Measurements from ENCODE around the gene EXOSC5. TPM values are rescaled to one million over a fixed set of nuclear protein-coding genes. Genes with fewer than 3 reads are reported as not detected.

EXOSC5 gene
- total and polyA plus RNA-seq, 12 donors: 4.2 to 73.7 (median 26.6) TPM

- peak overlapping the region in 1 of 4 donors; percentile 38 for H3K4me3 ChIP-seq
- H3K36me3 ChIP-seq (replicated peaks in 1 of 2): peaks cover 0 to 28% of the 10 kb centered on the region in 2 donors
- TF ChIP-seq POLR2A (IDR thresholded peaks at IDR 0.05): no peak
- no peak for TF ChIP-seq CTCF (IDR thresholded peaks at IDR 0.05)
- peak overlapping the region in 3 of 5 donors; percentile 6 to 61 (median 54) for H3K27ac ChIP-seq
- H3K27me3 ChIP-seq: no peaks in the 10 kb centered on the region
- DNase-seq: no peak
- H3K9me3 ChIP-seq (replicated peaks in 1 of 3): no peaks in the 10 kb centered on the region
- intact Hi-C loops (cut with DNase I): loop anchor here in 1 of 2 donors (5.0 to 10.0 kb wide), 2 partner anchors 36 to 54 kb away; partner anchors contain the start of gene TMEM91
- 71 to 100% (median 76%) methylated on average over 1 of the region's 1 CpG for WGBS, 4 donors
- peaks cover 15 to 33% of the 10 kb centered on the region in 2 donors for H3K4me1 ChIP-seq (replicated peaks in 1 of 2)
Measured at GRCh38 chr19:41428481-41428859, 31.3 kb upstream of the EXOSC5 start.

- DNase-seq: peak in 6 of 7 donors; percentile 48 to 73 (median 64)
Measured at GRCh38 chr19:41427647-41428480, 30.7 kb upstream of the EXOSC5 start.

GRCh38 chr19:41426952-41427646 is 29.9 kb upstream of the EXOSC5 start, which contains the start of gene B3GNT8:
B3GNT8 (minus strand) TSS chr19:41427374; CDS start chr19:41426778, 596 bp downstream.
- H3K36me3 ChIP-seq (replicated peaks in 1 of 2): peaks cover 0 to 36% of the 10 kb centered on the region in 2 donors
- DNase-seq: peak; percentile 74 to 91 (median 85)
- peak within 1 kb of the TSS in 4 of 5 donors; percentile 6 to 61 (median 30) for H3K27ac ChIP-seq
- peak within 1 kb of the TSS in 2 of 4 donors; percentile 4 to 38 for H3K4me3 ChIP-seq
- intact Hi-C loops (cut with DNase I): loop anchor here in 1 of 2 donors (5.0 to 10.0 kb wide), 2 partner anchors 35 to 52 kb away; partner anchors contain the start of gene TMEM91
- H3K27me3 ChIP-seq: no peaks in the 10 kb centered on the region
- H3K9me3 ChIP-seq (replicated peaks in 1 of 3): no peaks in the 10 kb centered on the region
- H3K4me1 ChIP-seq (replicated peaks in 1 of 2): peaks cover 15 to 32% of the 10 kb centered on the region in 2 donors
- WGBS, 4 donors: 18 to 22% (median 20%) methylated on average over 14 to 19 of the region's 19 CpGs
- TF ChIP-seq CTCF (IDR thresholded peaks at IDR 0.05) (no peak), POLR2A (IDR thresholded peaks at IDR 0.05) (peak in 1 of 2 donors; percentile 57)

More at GRCh38 chr19:41427647-41428480, 30.7 kb upstream of the EXOSC5 start:
- Histone ChIP-seq H3K36me3 (replicated peaks in 1 of 2) (peaks cover 0 to 29% of the 10 kb centered on the region in 2 donors), H3K4me3 (peak overlapping the region in 2 of 4 donors; percentile 4 to 38), H3K27me3 (no peaks in the 10 kb centered on the region), H3K4me1 (replicated peaks in 1 of 2) (peaks cover 15 to 33% of the 10 kb centered on the region in 2 donors), H3K9me3 (replicated peaks in 1 of 3) (no peaks in the 10 kb centered on the region), H3K27ac (peak overlapping the region in 3 of 5 donors; percentile 6 to 61 (median 54))
- intact Hi-C loops (cut with DNase I): loop anchor here in 1 of 2 donors (5.0 to 10.0 kb wide), 2 partner anchors 36 to 53 kb away; partner anchors contain the start of gene TMEM91
- TF ChIP-seq CTCF (IDR thresholded peaks at IDR 0.05): no peak
- no peak for TF ChIP-seq POLR2A (IDR thresholded peaks at IDR 0.05)
- 6 to 11% (median 9%) methylated on average over 16 to 23 of the region's 23 CpGs for WGBS, 4 donors
